Measurements from ENCODE around the gene ZMIZ1.

The ZMIZ1 gene

GRCh38 chr10:79335094-79335469 is 266.3 kb downstream of the ZMIZ1 start:
- H3K4me2 ChIP-seq (ENCODE audit: low read depth, low read length, poor library complexity, severe bottlenecking), result no peak overlapping the region

GRCh38 chr10:79335470-79336235 is 266.9 kb downstream of the ZMIZ1 start:
- Histone ChIP-seq H3K9me2 (replicated peaks; ENCODE audit: low read depth, low read length) (no peaks in the 10 kb centered on the region), H3K4me1 (ENCODE audit: insufficient read depth, low read length, poor library complexity, severe bottlenecking) (peaks cover 6% of the 10 kb centered on the region), H3K4me2 (ENCODE audit: low read depth, low read length, poor library complexity, severe bottlenecking) (no peak overlapping the region), H3K4me3 (ENCODE audit: low read length, poor library complexity, severe bottlenecking) (no peak overlapping the region), H3K9me3 (ENCODE audit: insufficient read depth, low read depth, low read length) (no peaks in the 10 kb centered on the region), H3F3A (ENCODE audit: low read depth) (no peaks in the 10 kb centered on the region), H3K36me3 (ENCODE audit: insufficient read depth, low read length) (no peaks in the 10 kb centered on the region), H3K27me3 (ENCODE audit: insufficient read depth, low read length, poor library complexity, severe bottlenecking) (no peaks in the 10 kb centered on the region), H3K79me2 (ENCODE audit: insufficient read depth, low read length) (no peaks in the 10 kb centered on the region), H4K20me1 (ENCODE audit: insufficient read depth, low read length, poor library complexity, severe bottlenecking) (no peaks in the 10 kb centered on the region), H2AFZ (ENCODE audit: low read length) (no peak overlapping the region), H3K9ac (ENCODE audit: low read depth, low read length, poor library complexity, severe bottlenecking) (no peak overlapping the region)
- TF ChIP-seq CTCF (conservative IDR thresholded peaks at IDR 0.05; ENCODE audit: low read length) (no peak), EZH2phosphoT487 (IDR thresholded peaks at IDR 0.05; ENCODE audit: borderline replicate concordance) (no peak)

More at GRCh38 chr10:79335094-79335469, 266.3 kb downstream of the ZMIZ1 start:
- Histone ChIP-seq H3K79me2 (ENCODE audit: insufficient read depth, low read length) (no peaks in the 10 kb centered on the region), H3K27me3 (ENCODE audit: insufficient read depth, low read length, poor library complexity, severe bottlenecking) (no peaks in the 10 kb centered on the region), H3K36me3 (ENCODE audit: insufficient read depth, low read length) (no peaks in the 10 kb centered on the region), H3K9me2 (replicated peaks; ENCODE audit: low read depth, low read length) (no peaks in the 10 kb centered on the region), H3K9ac (ENCODE audit: low read depth, low read length, poor library complexity, severe bottlenecking) (no peak overlapping the region), H3K4me1 (ENCODE audit: insufficient read depth, low read length, poor library complexity, severe bottlenecking) (peaks cover 6% of the 10 kb centered on the region), H3K4me3 (ENCODE audit: low read length, poor library complexity, severe bottlenecking) (no peak overlapping the region), H3F3A (ENCODE audit: low read depth) (no peaks in the 10 kb centered on the region), H3K9me3 (ENCODE audit: insufficient read depth, low read depth, low read length) (no peaks in the 10 kb centered on the region), H4K20me1 (ENCODE audit: insufficient read depth, low read length, poor library complexity, severe bottlenecking) (no peaks in the 10 kb centered on the region), H2AFZ (ENCODE audit: low read length) (no peak overlapping the region)
- TF ChIP-seq CTCF (conservative IDR thresholded peaks at IDR 0.05; ENCODE audit: low read length), result no peak
- TF ChIP-seq EZH2phosphoT487 (IDR thresholded peaks at IDR 0.05; ENCODE audit: borderline replicate concordance), result no peak

- no peaks in the 10 kb centered on the region for H3K27me3 ChIP-seq (ENCODE audit: insufficient read depth, low read length, poor library complexity, severe bottlenecking)
- no peaks in the 10 kb centered on the region for H4K20me1 ChIP-seq (ENCODE audit: insufficient read depth, low read length, poor library complexity, severe bottlenecking)
- no peaks in the 10 kb centered on the region for H3K79me2 ChIP-seq (ENCODE audit: insufficient read depth, low read length)
- peaks cover 6% of the 10 kb centered on the region for H3K4me1 ChIP-seq (ENCODE audit: insufficient read depth, low read length, poor library complexity, severe bottlenecking)
- no peaks in the 10 kb centered on the region for H3K9me3 ChIP-seq (ENCODE audit: insufficient read depth, low read depth, low read length)
- no peak for TF ChIP-seq EZH2phosphoT487 (IDR thresholded peaks at IDR 0.05; ENCODE audit: borderline replicate concordance)
- no peak for TF ChIP-seq CTCF (conservative IDR thresholded peaks at IDR 0.05; ENCODE audit: low read length)
- no peak overlapping the region for H3K4me2 ChIP-seq (ENCODE audit: low read depth, low read length, poor library complexity, severe bottlenecking)
- H3K36me3 ChIP-seq (ENCODE audit: insufficient read depth, low read length), result no peaks in the 10 kb centered on the region
- H3K9me2 ChIP-seq (replicated peaks; ENCODE audit: low read depth, low read length), result no peaks in the 10 kb centered on the region
- no peaks in the 10 kb centered on the region for H3F3A ChIP-seq (ENCODE audit: low read depth)
- H3K4me3 ChIP-seq (ENCODE audit: low read length, poor library complexity, severe bottlenecking), result no peak overlapping the region
- no peak overlapping the region for H2AFZ ChIP-seq (ENCODE audit: low read length)
- H3K9ac ChIP-seq (ENCODE audit: low read depth, low read length, poor library complexity, severe bottlenecking), result no peak overlapping the region
Observed at GRCh38 chr10:79336276-79336675, 267.5 kb downstream of the ZMIZ1 start.

All from Loucy (cell line).